Heart left ventricle (tissue), 13 donors: Measurements from ENCODE around the gene TRPM1.

Source experiments
- POLR2A ChIP-seq, 2 donors: fragments of 450-650 bp; IDR thresholded peaks; one replicate each; pipeline ENCODE4 v1.6.1; 2017; ENCODE audit warnings: antibody characterized with exemption in 2 of 2, mild to moderate bottlenecking in 2 of 2, moderate library complexity in 2 of 2
- TF ChIP-seq, protein P1 (sequence below), 12 donors: fragments of 200-600 bp; sonication (generic) in 4 of 12; IDR thresholded peaks; one replicate each; pipeline versions ENCODE4 v1.5.0 to v1.8.0; 2018 to 2022; ENCODE audit warnings: antibody characterized with exemption in 12 of 12, mild to moderate bottlenecking in 5 of 12
- donor health status: ischemic (EF 13 %, LVEDD 7.1; RV severe dilation, severe dysfunction).
- donor health status: DM: no; HTN: yes; CAD: no.
- donor health status: DM: no; HTN: no; CAD: no.
- donor health status: ischemic (EF 25% LVEDD 6.9; RV normal size, moderate dysfunction).
- donor health status: ischemic (EF 25% LVEDD 5.7; RV mildly dilated, moderate dysfunction).
- donor health status: ischemic (EF 35%, LVEDD 5.7; RV mildly dilated, moderate dysfunction).
- donor health status: nonischemic (EF 11% LVEDD 7.7; RV severe dilation, severe dysfunction).
- donor health status: DM: yes; HTN: yes; CAD: no.
- donor health status: PGD.
- donor health status: ischemic (EF 29% LVEDD 5.4; RV normal size, mild dysfunction).
- donor health status: nonischemic (EF 23%, LVEDD 6.1; RV moderate dilation, normal function).

DNA sequence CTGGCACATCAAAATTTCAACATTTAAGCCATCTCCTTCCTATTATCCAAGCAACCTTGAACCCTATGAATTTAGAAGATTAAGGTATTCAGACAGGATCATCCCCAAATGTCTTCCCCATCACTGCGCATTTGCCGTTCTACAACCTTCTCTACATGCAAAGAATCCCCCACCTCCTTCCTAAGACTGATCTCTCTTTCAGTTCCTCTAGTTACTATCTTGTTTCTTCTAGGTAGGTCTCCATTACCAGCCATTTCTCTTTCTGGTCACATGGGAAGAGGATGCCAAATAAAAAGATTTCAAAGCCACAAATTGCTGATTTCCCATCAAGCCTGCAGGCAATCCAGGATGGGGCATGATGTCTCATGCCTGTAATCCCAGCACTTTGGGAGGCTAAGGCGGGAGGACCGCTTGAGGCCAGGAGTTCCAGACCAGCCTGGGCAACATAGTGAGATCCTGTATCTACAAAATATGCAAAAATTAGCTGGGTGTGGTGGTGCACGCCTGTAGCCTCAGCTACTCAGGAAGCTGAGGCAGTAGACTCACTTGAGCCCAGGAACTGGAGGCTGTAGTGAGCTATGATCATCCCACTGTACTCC is 80.4 kb downstream of the TRPM1 start:
- TF ChIP-seq POLR2A (IDR thresholded peaks at IDR 0.05) = no peak
- TF ChIP-seq, protein P1, sequence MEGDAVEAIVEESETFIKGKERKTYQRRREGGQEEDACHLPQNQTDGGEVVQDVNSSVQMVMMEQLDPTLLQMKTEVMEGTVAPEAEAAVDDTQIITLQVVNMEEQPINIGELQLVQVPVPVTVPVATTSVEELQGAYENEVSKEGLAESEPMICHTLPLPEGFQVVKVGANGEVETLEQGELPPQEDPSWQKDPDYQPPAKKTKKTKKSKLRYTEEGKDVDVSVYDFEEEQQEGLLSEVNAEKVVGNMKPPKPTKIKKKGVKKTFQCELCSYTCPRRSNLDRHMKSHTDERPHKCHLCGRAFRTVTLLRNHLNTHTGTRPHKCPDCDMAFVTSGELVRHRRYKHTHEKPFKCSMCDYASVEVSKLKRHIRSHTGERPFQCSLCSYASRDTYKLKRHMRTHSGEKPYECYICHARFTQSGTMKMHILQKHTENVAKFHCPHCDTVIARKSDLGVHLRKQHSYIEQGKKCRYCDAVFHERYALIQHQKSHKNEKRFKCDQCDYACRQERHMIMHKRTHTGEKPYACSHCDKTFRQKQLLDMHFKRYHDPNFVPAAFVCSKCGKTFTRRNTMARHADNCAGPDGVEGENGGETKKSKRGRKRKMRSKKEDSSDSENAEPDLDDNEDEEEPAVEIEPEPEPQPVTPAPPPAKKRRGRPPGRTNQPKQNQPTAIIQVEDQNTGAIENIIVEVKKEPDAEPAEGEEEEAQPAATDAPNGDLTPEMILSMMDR (IDR thresholded peaks at IDR 0.05) = no peak
